HG02981 (cell line): ENCODE measurements around the gene SKI.
"Not testable (repeated sequence)": the region's sequence is repeated elsewhere in the genome, so short reads cannot be mapped to it uniquely, and the experiment has no call there.

ENCODE experiments used
- ATAC-seq: cut with Tn5 transposase; IDR thresholded peaks from one replicate; pipeline ENCODE4 v1.9.1; 2021; ENCODE audit warnings: mild to moderate bottlenecking, moderate library complexity; ENCODE audit not compliant: unreplicated experiment

SKI gene

DNA sequence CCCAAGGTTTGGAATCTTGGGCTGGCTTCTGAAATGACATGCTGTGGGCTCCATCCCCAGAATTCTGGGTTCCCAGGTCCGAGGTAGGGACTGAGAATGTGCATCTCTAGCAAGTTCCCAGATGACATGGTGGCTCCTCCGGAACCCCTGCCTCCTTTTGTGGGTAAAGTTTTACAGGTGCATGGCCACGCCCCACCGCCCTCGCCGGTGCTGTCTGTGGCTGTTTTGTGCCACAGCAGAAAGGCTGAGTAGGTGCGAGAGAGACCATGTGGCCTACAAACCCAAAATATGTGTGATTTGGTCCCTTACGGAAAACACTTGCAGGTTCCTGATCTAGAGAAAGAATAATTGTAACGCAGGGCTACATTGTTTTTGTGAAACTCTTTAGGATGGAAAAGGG lies 30.9 kb downstream of the SKI start:
- ATAC-seq = no peak

DNA sequence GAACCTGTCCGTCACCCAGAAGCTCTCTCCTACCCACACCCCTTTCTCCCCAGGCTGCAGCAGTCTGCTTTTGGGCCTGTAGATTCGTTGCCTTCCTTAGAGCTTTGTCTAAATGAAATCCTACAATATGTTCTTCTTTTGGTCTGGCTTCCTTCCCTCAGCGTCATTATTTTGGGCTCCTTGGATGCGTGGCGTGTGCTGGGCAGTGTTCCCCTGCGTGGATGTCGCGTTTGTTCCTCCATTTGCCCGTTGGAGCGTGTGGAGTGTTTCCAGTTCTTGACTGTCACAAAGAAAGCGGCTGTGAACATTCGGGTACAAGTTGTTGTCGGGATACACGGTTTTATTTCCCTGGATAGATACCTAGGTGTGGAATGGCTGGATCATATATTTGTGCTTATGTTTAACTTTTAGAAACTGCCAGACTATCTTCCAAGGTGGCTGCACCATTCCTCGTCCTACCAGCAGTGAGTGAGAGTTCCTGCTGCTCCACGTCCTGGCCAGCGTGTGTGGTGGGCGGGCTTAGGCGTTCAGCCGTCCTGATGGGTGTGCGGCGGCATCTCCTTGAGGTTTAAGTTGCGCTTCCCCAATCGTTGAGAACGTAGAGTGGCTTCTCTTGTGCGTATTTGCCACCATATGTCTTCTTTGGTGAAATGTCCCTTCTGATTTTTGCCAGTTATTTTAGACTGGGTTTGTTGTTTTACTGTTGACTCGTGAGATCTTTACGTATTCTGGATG lies 31.7 kb downstream of the SKI start:
- no peak for ATAC-seq

GRCh38 chr1:2260470-2260869 lies 32.4 kb downstream of the SKI start:
- ATAC-seq = not testable (repeated sequence)

GRCh38 chr1:2260917-2261316 lies 32.8 kb downstream of the SKI start:
- ATAC-seq = no peak

- not testable (repeated sequence) for ATAC-seq
Observed at GRCh38 chr1:2261476-2262395, 33.6 kb downstream of the SKI start.

DNA sequence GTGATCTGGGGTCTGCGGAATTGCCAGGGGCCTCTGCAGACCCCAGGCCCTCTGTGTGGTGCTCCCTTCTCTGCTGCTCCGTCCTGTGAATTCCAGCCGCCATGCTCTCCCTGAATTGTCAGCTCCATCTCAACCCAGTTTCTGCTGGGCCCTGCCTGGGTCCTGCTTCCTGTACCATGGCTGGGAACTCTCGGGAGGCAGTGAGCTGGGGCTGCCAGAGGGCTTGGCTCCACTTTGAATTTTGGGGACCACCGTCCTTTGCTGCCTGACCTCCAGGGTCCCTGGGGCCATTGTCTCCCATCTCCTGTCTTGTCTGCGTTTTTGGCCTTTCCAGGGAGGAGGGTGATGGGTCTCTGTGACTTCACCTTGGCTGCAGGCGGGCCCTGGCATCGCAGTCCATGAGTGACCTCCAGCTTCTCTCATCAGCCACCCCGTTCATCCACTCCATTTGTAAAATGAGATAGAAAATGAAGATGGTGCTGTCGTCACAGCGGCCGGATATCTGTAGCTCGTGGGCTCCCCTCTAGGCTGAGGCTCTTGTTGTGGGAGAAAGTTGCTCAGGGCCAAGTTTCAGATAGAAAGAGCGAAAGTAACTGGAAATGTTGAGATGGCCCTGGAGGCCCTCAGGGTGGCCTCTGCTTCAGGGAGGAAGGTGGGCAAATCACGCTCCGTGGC lies 38.3 kb downstream of the SKI start:
- ATAC-seq = no peak

DNA sequence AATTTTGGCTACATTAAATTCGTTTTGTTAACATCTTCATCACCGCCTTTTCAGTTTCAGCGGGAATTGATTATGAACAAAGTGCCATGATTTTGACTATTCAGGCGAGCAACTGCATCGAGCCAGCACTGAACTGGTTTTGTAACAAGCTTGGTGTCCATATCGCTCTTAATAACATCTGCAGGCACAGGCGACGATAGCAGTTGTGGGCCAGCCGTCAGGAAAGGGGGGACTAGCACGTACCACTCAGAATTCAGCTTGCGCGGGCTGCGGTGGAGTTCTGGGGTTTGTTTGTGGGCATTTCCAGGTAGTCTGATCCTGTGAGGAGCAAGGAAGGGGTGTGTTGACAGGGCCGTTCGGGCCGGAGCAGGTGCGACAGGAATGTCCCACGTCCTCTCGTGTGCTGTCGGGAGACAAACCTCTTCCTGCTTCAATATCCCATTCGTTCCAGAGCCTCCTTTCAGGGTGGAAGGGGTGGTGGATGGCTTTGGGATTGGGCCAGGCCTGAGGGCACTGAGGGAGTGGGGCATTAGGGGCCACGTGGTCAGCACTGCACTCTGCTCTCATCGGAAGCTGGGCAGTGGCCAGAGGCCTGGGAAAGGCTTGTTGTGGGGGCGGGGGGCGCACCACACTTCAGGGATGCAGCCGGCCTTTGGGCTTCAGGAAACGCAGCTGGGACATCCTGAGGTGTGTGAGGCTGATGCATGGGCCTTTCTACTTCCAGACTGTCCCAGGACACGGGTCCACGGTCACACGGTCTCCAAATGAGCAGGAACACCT lies 39.1 kb downstream of the SKI start:
- no peak for ATAC-seq

DNA sequence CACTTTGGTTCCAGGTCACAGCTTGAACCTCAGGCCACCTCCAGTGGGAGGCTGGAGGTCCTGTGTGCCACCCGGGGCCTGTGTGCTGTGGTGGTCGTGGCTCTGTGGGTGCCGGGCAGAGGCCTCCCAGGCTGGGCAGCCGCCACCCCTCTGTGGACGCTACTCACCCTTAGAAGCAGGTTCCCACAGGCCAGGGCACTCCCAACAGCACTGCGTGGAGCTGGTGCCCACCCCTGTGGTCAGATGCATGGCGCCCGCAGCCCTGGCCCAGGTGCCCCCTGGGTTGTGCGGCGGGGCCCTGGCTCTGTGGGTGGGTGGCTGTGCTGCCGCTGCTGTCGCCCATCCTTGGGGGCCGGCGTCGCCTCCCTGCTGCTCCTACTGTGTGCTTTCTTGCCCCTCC lies 39.7 kb downstream of the SKI start:
- ATAC-seq = no peak

- no peak for ATAC-seq
Observed at GRCh38 chr1:2268285-2269056, 40.4 kb downstream of the SKI start.

- ATAC-seq = no peak
Observed at GRCh38 chr1:2269193-2269921, 41.2 kb downstream of the SKI start.

GRCh38 chr1:2269922-2270259 lies 41.8 kb downstream of the SKI start:
- no peak for ATAC-seq

DNA sequence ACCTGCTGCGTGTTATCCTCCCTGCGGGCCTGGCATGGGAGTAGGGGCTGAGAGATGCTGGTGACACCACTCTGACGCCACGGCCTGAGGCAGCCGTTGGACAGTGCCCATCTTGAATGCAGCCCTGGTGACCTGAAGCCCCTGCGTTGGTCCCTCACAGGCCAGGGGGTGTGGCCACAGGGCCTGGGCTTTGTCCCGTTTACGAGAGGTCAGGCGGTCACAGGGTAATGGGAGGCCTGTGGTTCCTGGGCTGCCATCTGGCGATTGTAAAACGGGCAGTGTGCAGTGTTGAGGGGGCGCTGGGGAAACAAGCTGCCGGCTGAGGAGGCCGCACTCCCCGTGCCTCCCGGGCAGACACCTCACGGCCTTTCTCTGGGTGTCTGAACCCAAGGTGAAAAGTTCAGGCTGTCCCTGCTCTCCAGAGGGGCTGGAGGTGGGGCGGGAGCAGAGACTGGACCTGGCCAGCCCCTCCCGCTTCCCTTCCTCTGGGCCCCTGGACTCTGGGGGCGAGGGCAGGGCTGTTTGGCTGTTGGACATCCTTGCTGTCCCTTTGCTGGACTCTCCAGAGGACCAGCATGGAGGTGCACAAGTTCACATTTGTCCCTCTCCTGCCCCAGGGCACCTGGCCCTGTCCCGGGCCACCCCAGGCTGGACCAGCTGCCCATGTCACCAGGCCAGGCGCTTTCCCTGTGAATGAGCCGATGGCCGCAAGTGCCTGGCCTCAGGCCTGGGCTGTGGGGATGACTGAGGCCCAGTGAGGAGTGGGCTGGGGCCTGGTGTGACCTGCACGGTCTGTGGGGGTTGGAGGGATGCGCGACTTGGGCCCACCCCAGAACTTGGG lies 42.4 kb downstream of the SKI start:
- ATAC-seq = no peak

GRCh38 chr1:2271211-2271721 lies 43.1 kb downstream of the SKI start:
- ATAC-seq = no peak

- ATAC-seq = no peak
Observed at GRCh38 chr1:2271841-2272655, 43.9 kb downstream of the SKI start.

DNA sequence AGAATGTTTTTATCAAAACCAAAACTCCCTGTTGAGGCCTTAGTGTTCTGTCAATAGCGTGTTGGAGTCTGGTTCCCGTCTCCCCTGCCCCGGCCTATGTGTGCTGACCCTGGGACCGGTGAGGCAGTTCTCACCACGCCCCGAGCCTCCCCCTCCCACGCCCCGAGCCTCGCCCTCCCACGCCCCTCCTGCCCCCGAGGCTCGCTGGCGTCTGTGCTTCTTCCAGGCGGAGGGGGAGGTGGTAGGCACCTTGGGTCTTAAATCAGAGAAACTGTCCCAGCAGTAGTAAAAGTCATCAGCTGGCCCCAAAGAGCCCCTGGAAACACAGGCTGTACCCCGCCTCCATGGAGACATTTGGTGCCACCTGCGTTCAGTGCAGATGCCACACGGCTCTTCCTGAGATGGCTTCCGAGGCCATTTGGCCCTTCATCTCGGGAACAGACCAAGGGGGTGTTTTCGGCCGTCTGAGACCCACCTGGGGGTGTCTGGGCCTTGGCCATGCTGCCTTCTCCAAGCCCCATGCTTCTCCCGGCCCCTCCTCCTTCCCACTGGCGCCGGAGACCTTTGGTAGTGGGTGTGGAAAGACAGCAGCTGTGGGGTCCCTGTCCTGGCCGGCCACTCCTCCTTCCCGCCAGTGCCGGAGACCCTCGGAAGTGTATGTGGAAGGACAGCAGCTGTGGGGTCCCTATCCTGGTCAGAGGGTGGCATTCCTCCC lies 44.7 kb downstream of the SKI start:
- ATAC-seq = no peak

GRCh38 chr1:2273401-2274090 lies 45.4 kb downstream of the SKI start:
- no peak for ATAC-seq
